Prostate gland (tissue), 2 donors: Measurements from ENCODE around the gene PLPP6.

ENCODE experiments used
- POLR2A ChIP-seq: fragments of 450-650 bp; IDR thresholded peaks from one replicate; pipeline ENCODE4 v1.6.1; 2016; ENCODE audit warnings: antibody characterized with exemption, mild to moderate bottlenecking
- TF ChIP-seq, protein P1 (sequence below), 4 experiments: fragments of 200-600 bp in 2 of 4; fragments of 450-650 bp in 2 of 4; sonication (generic) in 2 of 4; IDR thresholded peaks; 1 replicate in 3 of 4; 2 replicates in 1 of 4; pipeline ENCODE4 v1.5.1; 2016 to 2019; ENCODE audit warnings: antibody characterized with exemption in 4 of 4, mild to moderate bottlenecking in 2 of 4, moderate library complexity in 2 of 4

DNA sequence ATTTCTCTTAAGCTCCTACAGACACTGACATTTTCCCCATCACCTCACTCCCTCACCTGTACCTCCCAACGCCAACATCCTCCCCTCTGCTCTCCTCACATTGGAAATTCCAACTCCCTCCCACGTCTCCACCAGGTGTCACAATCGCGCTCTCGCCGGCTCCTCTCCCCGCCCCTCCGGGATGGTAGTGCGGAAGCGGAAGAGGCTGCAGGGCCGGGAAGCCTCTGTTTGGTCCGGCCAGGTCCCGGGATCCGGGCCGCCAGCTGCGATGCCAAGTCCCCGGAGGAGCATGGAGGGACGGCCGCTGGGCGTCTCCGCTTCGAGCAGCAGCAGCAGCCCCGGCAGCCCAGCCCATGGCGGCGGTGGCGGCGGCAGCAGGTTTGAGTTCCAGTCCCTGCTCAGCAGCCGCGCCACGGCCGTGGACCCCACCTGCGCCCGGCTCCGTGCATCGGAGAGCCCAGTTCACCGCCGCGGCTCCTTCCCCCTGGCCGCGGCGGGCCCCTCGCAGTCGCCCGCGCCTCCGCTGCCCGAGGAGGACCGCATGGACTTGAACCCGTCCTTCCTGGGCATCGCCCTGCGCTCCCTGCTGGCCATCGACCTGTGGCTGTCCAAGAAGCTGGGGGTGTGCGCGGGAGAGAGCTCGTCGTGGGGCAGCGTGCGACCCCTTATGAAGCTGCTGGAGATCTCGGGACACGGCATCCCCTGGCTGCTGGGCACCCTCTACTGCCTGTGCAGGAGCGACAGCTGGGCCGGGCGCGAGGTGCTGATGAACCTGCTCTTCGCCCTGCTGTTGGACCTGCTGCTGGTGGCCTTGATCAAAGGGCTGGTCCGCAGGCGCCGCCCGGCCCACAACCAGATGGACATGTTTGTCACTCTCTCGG lies at the start of gene PLPP6:
- TF ChIP-seq, protein P1, sequence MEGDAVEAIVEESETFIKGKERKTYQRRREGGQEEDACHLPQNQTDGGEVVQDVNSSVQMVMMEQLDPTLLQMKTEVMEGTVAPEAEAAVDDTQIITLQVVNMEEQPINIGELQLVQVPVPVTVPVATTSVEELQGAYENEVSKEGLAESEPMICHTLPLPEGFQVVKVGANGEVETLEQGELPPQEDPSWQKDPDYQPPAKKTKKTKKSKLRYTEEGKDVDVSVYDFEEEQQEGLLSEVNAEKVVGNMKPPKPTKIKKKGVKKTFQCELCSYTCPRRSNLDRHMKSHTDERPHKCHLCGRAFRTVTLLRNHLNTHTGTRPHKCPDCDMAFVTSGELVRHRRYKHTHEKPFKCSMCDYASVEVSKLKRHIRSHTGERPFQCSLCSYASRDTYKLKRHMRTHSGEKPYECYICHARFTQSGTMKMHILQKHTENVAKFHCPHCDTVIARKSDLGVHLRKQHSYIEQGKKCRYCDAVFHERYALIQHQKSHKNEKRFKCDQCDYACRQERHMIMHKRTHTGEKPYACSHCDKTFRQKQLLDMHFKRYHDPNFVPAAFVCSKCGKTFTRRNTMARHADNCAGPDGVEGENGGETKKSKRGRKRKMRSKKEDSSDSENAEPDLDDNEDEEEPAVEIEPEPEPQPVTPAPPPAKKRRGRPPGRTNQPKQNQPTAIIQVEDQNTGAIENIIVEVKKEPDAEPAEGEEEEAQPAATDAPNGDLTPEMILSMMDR (IDR thresholded peaks at IDR 0.05), result peak; percentile 51 to 80 (median 72)
- peak; percentile 65 for TF ChIP-seq POLR2A
